ENCODE results near the gene PRLR. TPM values are rescaled to one million over a fixed set of nuclear protein-coding genes. Genes with fewer than 3 reads are reported as not detected.

Gene PRLR
- total RNA-seq, 2 experiments from 2014 or later: 0.03 TPM; not detected in 1

DNA sequence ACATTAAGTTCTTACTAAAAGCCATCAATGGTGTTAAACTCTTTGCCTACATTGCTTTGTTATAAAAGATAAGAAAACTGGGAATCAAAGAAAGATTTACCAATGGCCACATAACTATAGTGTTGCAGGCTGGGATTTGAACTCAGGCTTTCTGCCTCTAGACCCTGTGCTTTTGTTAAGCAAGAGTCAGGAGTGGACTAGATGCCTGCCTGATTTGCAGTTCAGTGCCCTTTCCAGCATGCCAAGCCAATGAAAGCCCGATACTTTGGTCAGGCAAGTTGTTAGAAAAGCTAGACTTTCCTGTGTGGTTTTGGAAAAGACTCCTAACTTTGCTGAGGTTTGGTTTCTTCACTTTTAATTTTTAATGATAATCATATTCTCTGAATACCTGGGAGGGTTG, 161.1 kb downstream of the PRLR start:
- Histone ChIP-seq H3K4me3 (ENCODE audit: low read length) (no peak overlapping the region), H3K9me3 (ENCODE audit: control insufficient read depth in 1 of 2, insufficient read depth in 1 of 2, low read length in 2 of 2) (no peaks in the 10 kb centered on the region), H3K27me3 (ENCODE audit: control insufficient read depth in 1 of 2, insufficient read depth in 2 of 2, low read length in 2 of 2) (peaks cover 0 to 4% of the 10 kb centered on the region in 2 experiments), H3K4me1 (ENCODE audit: insufficient read depth, low read length) (no peaks in the 10 kb centered on the region), H3K27ac (ENCODE audit: low read depth in 1 of 2, low read length in 2 of 2) (no peak overlapping the region), H3K36me3 (ENCODE audit: insufficient read depth, low read length) (no peaks in the 10 kb centered on the region)
- no peak for ATAC-seq (ENCODE audit: poor library complexity)
- H3K27ac Mint-ChIP-seq: no peak overlapping the region
- no peak overlapping the region for H3K4me3 Mint-ChIP-seq
- peaks cover 52% of the 10 kb centered on the region for H3K27me3 Mint-ChIP-seq
- CTCF ChIA-PET: no interaction called here
- TF ChIP-seq, protein P1, sequence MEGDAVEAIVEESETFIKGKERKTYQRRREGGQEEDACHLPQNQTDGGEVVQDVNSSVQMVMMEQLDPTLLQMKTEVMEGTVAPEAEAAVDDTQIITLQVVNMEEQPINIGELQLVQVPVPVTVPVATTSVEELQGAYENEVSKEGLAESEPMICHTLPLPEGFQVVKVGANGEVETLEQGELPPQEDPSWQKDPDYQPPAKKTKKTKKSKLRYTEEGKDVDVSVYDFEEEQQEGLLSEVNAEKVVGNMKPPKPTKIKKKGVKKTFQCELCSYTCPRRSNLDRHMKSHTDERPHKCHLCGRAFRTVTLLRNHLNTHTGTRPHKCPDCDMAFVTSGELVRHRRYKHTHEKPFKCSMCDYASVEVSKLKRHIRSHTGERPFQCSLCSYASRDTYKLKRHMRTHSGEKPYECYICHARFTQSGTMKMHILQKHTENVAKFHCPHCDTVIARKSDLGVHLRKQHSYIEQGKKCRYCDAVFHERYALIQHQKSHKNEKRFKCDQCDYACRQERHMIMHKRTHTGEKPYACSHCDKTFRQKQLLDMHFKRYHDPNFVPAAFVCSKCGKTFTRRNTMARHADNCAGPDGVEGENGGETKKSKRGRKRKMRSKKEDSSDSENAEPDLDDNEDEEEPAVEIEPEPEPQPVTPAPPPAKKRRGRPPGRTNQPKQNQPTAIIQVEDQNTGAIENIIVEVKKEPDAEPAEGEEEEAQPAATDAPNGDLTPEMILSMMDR (IDR thresholded peaks at IDR 0.05): no peak
- DNase-seq: no peak
- intact Hi-C loops (cut with DNase I, micrococcal nuclease): no loop called here
- no peaks in the 10 kb centered on the region for H3K36me3 Mint-ChIP-seq (ENCODE audit: low read depth)
- no peaks in the 10 kb centered on the region for H3K4me1 Mint-ChIP-seq (ENCODE audit: low read depth)
- H3K9me3 Mint-ChIP-seq: peaks cover 3% of the 10 kb centered on the region
- POLR2A ChIA-PET: no interaction called here

DNA sequence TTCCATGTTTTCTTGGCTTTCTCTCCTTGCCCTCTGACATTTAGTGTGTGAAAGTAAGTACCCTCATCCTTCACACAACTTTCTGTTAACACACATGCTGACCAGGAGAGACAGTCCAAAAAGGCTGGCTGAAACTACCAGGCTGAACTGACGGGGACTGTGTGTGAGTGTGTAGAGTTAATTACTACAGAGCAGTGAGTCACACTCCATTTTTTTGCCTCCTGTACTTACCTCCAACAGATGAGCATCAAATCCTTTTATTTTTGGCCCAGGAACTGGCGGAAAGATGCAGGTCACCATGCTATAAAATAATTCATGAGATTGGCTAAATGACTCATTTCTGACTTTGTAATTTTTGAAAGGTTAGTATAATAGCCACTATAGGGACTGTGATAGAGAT, 162.3 kb downstream of the PRLR start:
- intact Hi-C loops (cut with DNase I, micrococcal nuclease): no loop called here
- H3K9me3 Mint-ChIP-seq: no peaks in the 10 kb centered on the region

DNA sequence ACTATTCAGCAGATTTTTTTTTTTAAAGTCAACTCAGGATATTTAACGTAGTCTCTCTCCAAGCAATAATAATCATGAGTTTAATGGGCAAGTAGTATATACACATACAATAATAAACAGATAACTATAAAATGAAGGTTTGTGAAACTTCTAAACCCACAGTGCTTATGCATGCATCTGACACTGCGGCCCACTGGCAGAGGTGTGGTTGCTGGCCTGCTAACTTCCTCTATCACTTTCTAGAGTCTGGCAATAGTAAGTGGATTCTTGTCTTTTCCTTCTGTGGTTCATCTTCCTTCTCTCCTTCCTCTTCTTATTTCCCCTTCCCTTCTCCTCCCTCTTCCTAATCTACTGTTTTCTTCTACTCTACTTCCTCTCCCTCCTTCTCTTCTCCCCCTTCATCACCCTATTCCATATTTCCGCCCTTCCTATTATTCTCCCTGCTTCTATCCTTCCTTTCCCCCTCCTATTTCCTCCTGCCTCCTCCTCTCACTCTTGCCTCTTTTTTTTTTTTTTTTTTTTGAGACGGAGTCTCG, 164.0 kb downstream of the PRLR start:
- H3K9me3 ChIP-seq (ENCODE audit: control insufficient read depth in 1 of 2, insufficient read depth in 1 of 2, low read length in 2 of 2): no peaks in the 10 kb centered on the region
- no peaks in the 10 kb centered on the region for H3K4me1 ChIP-seq (ENCODE audit: insufficient read depth, low read length)
- H3K4me3 Mint-ChIP-seq: no peak overlapping the region
- no peaks in the 10 kb centered on the region for H3K36me3 Mint-ChIP-seq (ENCODE audit: low read depth)
- no peak overlapping the region for H3K27ac Mint-ChIP-seq
- no peaks in the 10 kb centered on the region for H3K9me3 Mint-ChIP-seq
- no peak overlapping the region for H3K4me3 ChIP-seq (ENCODE audit: low read length)
- no peaks in the 10 kb centered on the region for H3K36me3 ChIP-seq (ENCODE audit: insufficient read depth, low read length)
- TF ChIP-seq, protein P1 (IDR thresholded peaks at IDR 0.05): no peak
- H3K27me3 ChIP-seq (ENCODE audit: control insufficient read depth in 1 of 2, insufficient read depth in 2 of 2, low read length in 2 of 2): no peaks in the 10 kb centered on the region
- no peak overlapping the region for H3K27ac ChIP-seq (ENCODE audit: low read depth in 1 of 2, low read length in 2 of 2)
- no peaks in the 10 kb centered on the region for H3K4me1 Mint-ChIP-seq (ENCODE audit: low read depth)
- POLR2A ChIA-PET: no interaction called here
- DNase-seq (peak in 1 of 14 experiments; percentile 2), ATAC-seq (ENCODE audit: poor library complexity) (no peak)
- CTCF ChIA-PET: no interaction called here
- intact Hi-C loops (cut with DNase I, micrococcal nuclease): no loop called here
- peaks cover 53% of the 10 kb centered on the region for H3K27me3 Mint-ChIP-seq

More for the DNA sequence above, 162.3 kb downstream of the PRLR start:
- peaks cover 0 to 4% of the 10 kb centered on the region in 2 experiments for H3K27me3 ChIP-seq (ENCODE audit: control insufficient read depth in 1 of 2, insufficient read depth in 2 of 2, low read length in 2 of 2)
- no peak for ATAC-seq (ENCODE audit: poor library complexity)
- no peaks in the 10 kb centered on the region for H3K4me1 Mint-ChIP-seq (ENCODE audit: low read depth)
- no peaks in the 10 kb centered on the region for H3K36me3 ChIP-seq (ENCODE audit: insufficient read depth, low read length)
- H3K27me3 Mint-ChIP-seq: peaks cover 54% of the 10 kb centered on the region
- POLR2A ChIA-PET: no interaction called here
- CTCF ChIA-PET: no interaction called here
- H3K4me1 ChIP-seq (ENCODE audit: insufficient read depth, low read length): no peaks in the 10 kb centered on the region
- H3K27ac Mint-ChIP-seq: no peak overlapping the region
- no peak overlapping the region for H3K27ac ChIP-seq (ENCODE audit: low read depth in 1 of 2, low read length in 2 of 2)
- no peak for DNase-seq
- no peaks in the 10 kb centered on the region for H3K9me3 ChIP-seq (ENCODE audit: control insufficient read depth in 1 of 2, insufficient read depth in 1 of 2, low read length in 2 of 2)
- TF ChIP-seq, protein P1 (IDR thresholded peaks at IDR 0.05): no peak
- no peaks in the 10 kb centered on the region for H3K36me3 Mint-ChIP-seq (ENCODE audit: low read depth)
- no peak overlapping the region for H3K4me3 Mint-ChIP-seq
- no peak overlapping the region for H3K4me3 ChIP-seq (ENCODE audit: low read length)
